ENCODE data around the gene KIAA0319L. TPM values are rescaled to one million over a fixed set of nuclear protein-coding genes. Genes with fewer than 3 reads are reported as not detected.

KIAA0319L gene
- total RNA-seq, 1 experiment from 2014 or later = 46.4 TPM

- H3K79me2 ChIP-seq (ENCODE audit: insufficient read depth, low read length) = no peaks in the 10 kb centered on the region
- H3K27ac Mint-ChIP-seq = 0 out of 7 replicates have a peak overlapping the region, but pooled peaks of 1 of the 3 experiments have one; percentile 5
- TF ChIP-seq CTCF (conservative IDR thresholded peaks at IDR 0.05) = no peak
- no peak overlapping the region for H2BK5ac ChIP-seq (ENCODE audit: insufficient read length, low read length)
- H3K23ac ChIP-seq (ENCODE audit: insufficient read length, low read depth, low read length) = no peak overlapping the region
- no peak overlapping the region for H4K8ac ChIP-seq (replicated peaks; ENCODE audit: insufficient read length, low read depth, low read length)
- DNase-seq = no peak
- H4K20me1 ChIP-seq (ENCODE audit: control insufficient read depth, insufficient read depth, insufficient read length) = no peaks in the 10 kb centered on the region
- H2BK20ac ChIP-seq (ENCODE audit: low read depth, low read length, poor library complexity, severe bottlenecking) = no peak overlapping the region
- no peak overlapping the region for H4K5ac ChIP-seq (ENCODE audit: insufficient read length, low read depth, low read length)
- peaks cover 10 to 34% (median 29%) of the 10 kb centered on the region in 3 experiments; a peak in 6 of 7 replicates for H3K36me3 Mint-ChIP-seq (ENCODE audit: insufficient read depth in 1 of 3, low read depth in 3 of 3)
- no peak overlapping the region for H3K14ac ChIP-seq (ENCODE audit: insufficient read depth, low read length)
- H3K4me2 ChIP-seq (ENCODE audit: insufficient read depth, insufficient read length, low read length) = no peak overlapping the region
- H2AK5ac ChIP-seq (ENCODE audit: insufficient read length, low read length) = no peak overlapping the region
- H2BK120ac ChIP-seq (ENCODE audit: low read depth, low read length, poor library complexity, severe bottlenecking) = no peak overlapping the region
- H3K18ac ChIP-seq (ENCODE audit: insufficient read length, low read depth, low read length) = no peak overlapping the region
- no peak overlapping the region for H3K4ac ChIP-seq (ENCODE audit: low read depth, low read length)
- H3K4me1 Mint-ChIP-seq = peaks cover 8 to 14% of the 10 kb centered on the region in 2 experiments
- no peak overlapping the region for H3K4me3 Mint-ChIP-seq
- no peaks in the 10 kb centered on the region for H3K27me3 Mint-ChIP-seq (ENCODE audit: low read depth)
- WGBS (ENCODE audit: extremely low coverage, insufficient read length, low lambda C conversion rate) = no CpG with 5 or more reads among the region's 2 CpGs
- H3K56ac ChIP-seq (ENCODE audit: insufficient read length, low read depth, low read length) = no peak overlapping the region
- H4K91ac ChIP-seq (ENCODE audit: insufficient read length, low read depth, low read length) = no peak overlapping the region
- H3K9me3 Mint-ChIP-seq = peaks cover 0 to 3% of the 10 kb centered on the region in 2 experiments; a peak in 1 of 5 replicates
- H3K9ac ChIP-seq (ENCODE audit: extremely low read depth, insufficient read length, low read length) = no peak overlapping the region
- H3K79me1 ChIP-seq (ENCODE audit: insufficient read depth, low read depth, low read length, poor library complexity, severe bottlenecking) = no peaks in the 10 kb centered on the region
- no peak overlapping the region for H2BK15ac ChIP-seq (ENCODE audit: low read depth, low read length)
- no peak overlapping the region for H2BK12ac ChIP-seq (ENCODE audit: insufficient read length, low read depth, low read length)
- peaks cover 2% of the 10 kb centered on the region; the same call in 1 of the 2 replicates for H3K4me1 ChIP-seq (ENCODE audit: insufficient read depth, low read length)
- H2AFZ ChIP-seq (ENCODE audit: low read length) = no peak overlapping the region
- H3K23me2 ChIP-seq (ENCODE audit: insufficient read length, low read depth, low read length, poor library complexity, severe bottlenecking) = no peaks in the 10 kb centered on the region
- no peak overlapping the region for H3K27ac ChIP-seq (ENCODE audit: insufficient read length, low read depth, low read length)
- H3T11ph ChIP-seq (ENCODE audit: low read length) = no peak overlapping the region
- H3K27me3 ChIP-seq (ENCODE audit: insufficient read depth, low read length) = no peaks in the 10 kb centered on the region
- no peaks in the 10 kb centered on the region for H3K9me3 ChIP-seq (ENCODE audit: control insufficient read depth, low read depth, low read length)
These were observed 131.1 kb downstream of the KIAA0319L start for GRCh38 chr1:35426097-35426586.

All from H9 (cell line).